SK-N-SH treated with all-trans-retinoic acid at 6 μM for 48 hours (cell line): Measurements from ENCODE around the gene OR2B6.

ENCODE experiments used
- CREB5 ChIP-seq: fragments of 250-450 bp; sonication (Bioruptor Pico); IDR thresholded peaks from 2 replicates; pipeline ENCODE4 v1.5.1; 2020; ENCODE audit warnings: low read depth, mild to moderate bottlenecking, moderate library complexity
- ISL1 ChIP-seq: fragments of 250-450 bp; sonication (Bioruptor Pico); IDR thresholded peaks from 2 replicates; pipeline ENCODE4 v2.1.2; 2022; ENCODE audit warnings: mild to moderate bottlenecking, moderate library complexity
- PATZ1 ChIP-seq: fragments of 250-450 bp; sonication (Bioruptor Pico); IDR thresholded peaks from 2 replicates; pipeline ENCODE4 v1.8.0; 2020; ENCODE audit warnings: mild to moderate bottlenecking, moderate library complexity, borderline replicate concordance
- RARB ChIP-seq: fragments of 250-450 bp; sonication (Bioruptor Pico); IDR thresholded peaks from 2 replicates; pipeline ENCODE4 v1.8.0; 2021; ENCODE audit warnings: mild to moderate bottlenecking, moderate library complexity
- SNAI2 ChIP-seq: fragments of 250-450 bp; sonication (Bioruptor Pico); IDR thresholded peaks from 2 replicates; pipeline ENCODE4 v1.5.0; 2020; ENCODE audit warnings: mild to moderate bottlenecking, moderate library complexity
- TCF4 ChIP-seq: fragments of 250-450 bp; sonication (Bioruptor Pico); IDR thresholded peaks from 2 replicates; pipeline ENCODE4 v1.8.0; 2021; ENCODE audit warnings: mild to moderate bottlenecking, moderate library complexity, borderline replicate concordance
- ZFP3 ChIP-seq: fragments of 250-450 bp; sonication (Bioruptor Pico); IDR thresholded peaks from 2 replicates; pipeline ENCODE4 v1.5.0; 2020; ENCODE audit warnings: mild to moderate bottlenecking, moderate library complexity
- ZNF8 ChIP-seq: fragments of 450-650 bp; formaldehyde crosslinking; IDR thresholded peaks from 2 replicates; pipeline ENCODE4 v1.5.0; 2020; ENCODE audit warnings: mild to moderate bottlenecking, moderate library complexity

GRCh38 chr6:28005152-28005890 is 48.3 kb downstream of the OR2B6 start:
- TF ChIP-seq PATZ1 (CRISPR knock-in tag): no peak
- TF ChIP-seq TCF4 (CRISPR knock-in tag): no peak
- no peak for TF ChIP-seq ZFP3 (CRISPR knock-in tag)
- TF ChIP-seq ISL1 (CRISPR knock-in tag): no peak
- TF ChIP-seq CREB5 (CRISPR knock-in tag): no peak
- no peak for TF ChIP-seq RARB (CRISPR knock-in tag)
- TF ChIP-seq SNAI2: no peak
- TF ChIP-seq ZNF8 (CRISPR knock-in tag): no peak
